Activated CD4-positive, alpha-beta T cell treated with anti-CD3 and anti-CD28 coated beads for 24 hours (primary cell): ENCODE measurements around the gene CHRDL2.

Source experiments
- DNase-seq, 2 donors: peaks; one replicate each; pipeline ENCODE4 v3.0.0-alpha.2; 2020; ENCODE audit warnings: low read depth in 2 of 2

The CHRDL2 gene

GRCh38 chr11:74710281-74710938 lies 20.8 kb downstream of the CHRDL2 start:
- DNase-seq, result no peak

DNA sequence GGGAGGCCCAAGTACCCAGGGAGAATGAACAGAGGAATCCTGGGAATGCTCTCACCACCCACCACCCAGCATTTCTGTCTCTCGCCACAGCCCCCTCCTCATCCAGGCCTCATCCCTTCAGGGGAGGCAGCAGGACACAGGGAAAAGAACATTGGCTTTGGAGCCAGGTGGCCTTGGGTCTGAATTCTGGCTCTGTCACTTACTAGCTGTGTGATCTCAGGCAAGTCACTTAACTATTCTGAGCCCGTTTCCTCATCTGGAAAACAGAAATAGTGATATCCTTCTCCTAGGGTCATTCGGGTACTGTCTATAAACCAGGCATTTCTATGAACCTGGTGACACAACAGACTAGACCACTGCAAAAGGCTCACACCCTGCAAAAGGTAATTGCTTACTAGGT lies 22.1 kb downstream of the CHRDL2 start:
- no peak for DNase-seq

DNA sequence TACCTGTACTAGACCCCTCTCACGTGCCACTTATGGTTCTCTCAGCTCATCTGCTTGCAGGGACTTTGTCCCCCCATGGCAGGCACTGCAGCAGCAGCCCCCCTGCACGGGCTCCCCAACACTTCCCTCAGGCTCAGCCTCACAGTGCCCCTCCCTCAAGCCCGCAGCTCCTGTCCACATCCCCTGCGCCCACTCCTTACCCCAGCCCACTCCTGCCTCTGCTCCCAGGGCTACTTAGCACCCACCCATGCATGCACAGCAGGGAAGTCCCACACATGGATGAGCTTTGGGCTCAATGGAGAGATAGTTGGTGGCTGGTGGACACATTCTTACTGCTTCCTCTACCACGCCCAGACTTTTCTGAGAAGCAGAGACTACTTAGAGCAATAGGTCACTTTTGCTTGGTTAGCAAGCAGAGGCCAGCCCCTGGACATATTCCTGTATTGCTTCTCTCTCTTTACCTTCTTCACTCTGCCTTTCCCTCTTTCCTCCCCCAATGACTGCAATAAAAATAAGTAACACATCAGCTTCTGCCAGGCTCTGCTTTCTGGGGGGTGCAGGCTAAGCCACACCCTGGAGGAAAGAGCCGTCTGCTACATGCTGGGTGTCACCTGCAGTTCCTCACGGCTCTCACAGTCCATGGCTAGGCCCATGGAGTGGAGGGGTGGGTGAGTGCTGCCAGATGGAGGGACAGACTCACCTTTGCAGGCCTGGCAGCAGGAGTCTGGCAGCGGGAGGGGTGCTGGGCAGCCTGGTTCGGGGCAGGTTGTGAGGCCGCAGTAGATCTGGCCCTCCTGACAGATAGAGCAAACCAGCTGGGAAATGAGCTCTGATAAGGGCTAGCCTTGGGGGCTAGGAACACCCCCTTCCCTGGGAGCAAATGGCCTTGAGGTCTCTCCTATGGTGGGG lies 23.4 kb downstream of the CHRDL2 start:
- no peak for DNase-seq

GRCh38 chr11:74707182-74707581 lies 24.0 kb downstream of the CHRDL2 start:
- DNase-seq, result no peak

GRCh38 chr11:74703211-74703610 lies 28.0 kb downstream of the CHRDL2 start:
- DNase-seq, result no peak

DNA sequence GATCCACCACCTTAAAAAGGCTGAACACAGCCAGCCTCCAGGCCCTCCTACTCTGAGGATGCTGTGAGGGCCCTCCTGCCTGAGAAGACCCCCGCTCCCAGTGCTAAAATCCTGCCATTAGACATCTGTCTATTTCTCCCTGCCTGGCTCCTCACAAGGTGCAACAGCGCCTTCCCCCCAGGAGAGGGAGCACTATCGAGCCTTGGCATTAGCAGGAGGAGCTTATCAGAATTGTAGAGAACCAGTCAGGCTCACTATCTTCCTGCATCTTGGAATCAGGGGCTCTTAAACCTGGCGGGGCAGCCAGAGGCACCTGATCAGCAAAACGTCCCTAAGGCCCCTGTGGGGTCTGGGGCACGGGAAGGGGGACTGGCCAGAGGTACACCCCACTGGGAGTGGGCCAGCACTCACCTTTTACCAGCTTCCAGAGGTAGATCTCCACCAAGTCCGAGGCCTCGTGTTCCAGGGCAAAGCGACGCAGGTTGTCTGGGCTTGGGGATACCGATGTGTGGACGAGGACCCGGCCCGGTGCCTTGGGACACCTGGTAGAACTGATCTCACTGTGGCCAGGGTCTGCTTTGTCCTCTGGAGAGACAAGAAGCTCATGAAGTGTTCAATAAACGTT lies 28.7 kb downstream of the CHRDL2 start:
- DNase-seq, result peak; percentile 31 to 39

DNA sequence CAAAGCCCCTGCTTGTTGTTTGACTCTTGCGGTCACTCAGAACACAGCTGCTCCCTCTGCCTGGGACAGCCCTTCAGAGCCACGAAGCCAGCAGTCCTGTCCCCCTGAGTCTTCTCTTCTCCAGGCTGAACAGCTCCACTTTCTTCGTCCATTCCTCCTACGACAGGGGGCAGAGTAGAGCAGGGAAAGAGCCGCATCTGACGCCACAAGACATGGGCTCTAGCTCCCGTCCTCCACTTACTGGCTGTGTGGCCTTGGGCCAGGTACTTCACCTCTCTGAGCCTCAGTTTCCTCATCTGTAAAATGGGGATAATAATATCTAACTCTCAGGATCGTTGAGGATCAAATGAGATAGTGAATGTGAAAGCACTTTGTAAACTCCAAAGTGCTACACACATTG lies 29.9 kb downstream of the CHRDL2 start:
- DNase-seq, result no peak

DNA sequence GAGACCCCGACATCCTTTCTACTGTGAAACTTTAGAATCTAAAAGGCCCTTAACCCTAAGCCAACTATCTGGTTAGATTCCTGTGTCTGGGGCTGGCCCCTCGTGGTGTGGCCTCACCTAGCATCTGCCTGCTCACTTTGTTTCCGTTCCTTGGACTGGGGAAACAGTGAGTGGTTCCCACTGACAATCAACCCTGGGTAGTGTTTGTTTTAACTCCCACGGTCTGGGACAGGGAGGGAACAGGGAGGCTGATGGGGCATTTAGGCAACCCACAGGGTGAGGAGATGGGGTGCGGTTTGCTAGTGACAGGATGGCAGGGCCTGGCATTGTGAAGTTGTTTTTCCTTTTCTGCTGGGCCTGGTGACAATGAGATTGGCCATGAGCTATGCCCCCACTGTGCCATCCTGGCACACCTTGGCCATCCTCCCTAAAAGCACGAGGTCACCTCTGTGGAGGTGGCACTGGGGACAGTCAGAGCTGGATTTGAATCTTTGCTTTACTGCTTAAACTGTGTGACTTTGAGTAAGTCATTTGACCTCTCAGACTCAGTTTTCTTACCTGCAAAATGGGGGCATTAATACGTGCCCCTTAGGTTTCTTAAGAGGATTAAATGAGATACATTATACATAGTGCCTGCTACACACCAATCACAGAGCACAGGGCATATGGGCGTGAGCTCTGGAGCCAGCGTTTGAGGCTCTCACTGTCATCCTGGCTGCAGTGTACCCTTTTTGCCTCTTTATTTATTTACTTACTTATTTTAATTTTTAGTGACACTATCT lies 31.4 kb downstream of the CHRDL2 start:
- DNase-seq, result no peak

- no peak for DNase-seq
Measured at GRCh38 chr11:74697722-74698121, 33.5 kb downstream of the CHRDL2 start.

- DNase-seq, result no peak
Measured at GRCh38 chr11:74696939-74697675, 34.1 kb downstream of the CHRDL2 start.

DNA sequence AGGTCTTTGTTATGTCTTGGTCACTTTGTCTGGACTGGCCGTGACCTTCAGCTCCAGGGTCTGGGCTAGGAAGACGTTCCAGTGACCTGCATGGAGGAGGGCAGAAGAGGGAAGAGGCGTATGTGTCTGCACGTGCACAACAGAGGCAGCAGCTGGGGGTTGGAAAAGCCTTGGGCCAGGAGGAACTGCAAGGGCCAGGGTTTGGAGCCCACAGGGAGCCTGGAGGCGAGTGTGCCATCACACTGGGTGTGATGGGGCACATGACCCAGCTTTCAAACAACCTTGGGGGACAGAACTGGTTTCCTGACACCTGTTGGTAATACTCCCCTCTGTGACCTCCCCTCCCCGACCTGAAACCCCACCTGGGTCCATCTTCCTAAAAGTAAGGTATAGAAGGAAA lies 34.7 kb downstream of the CHRDL2 start:
- no peak for DNase-seq

- DNase-seq, result no peak
Measured at GRCh38 chr11:74695705-74696280, 35.4 kb downstream of the CHRDL2 start.

GRCh38 chr11:74694136-74694930 lies 36.9 kb downstream of the CHRDL2 start:
- DNase-seq, result no peak

GRCh38 chr11:74693531-74693930 lies 37.7 kb downstream of the CHRDL2 start:
- DNase-seq, result no peak

- no peak for DNase-seq
Measured at GRCh38 chr11:74691755-74692154, 39.5 kb downstream of the CHRDL2 start.

DNA sequence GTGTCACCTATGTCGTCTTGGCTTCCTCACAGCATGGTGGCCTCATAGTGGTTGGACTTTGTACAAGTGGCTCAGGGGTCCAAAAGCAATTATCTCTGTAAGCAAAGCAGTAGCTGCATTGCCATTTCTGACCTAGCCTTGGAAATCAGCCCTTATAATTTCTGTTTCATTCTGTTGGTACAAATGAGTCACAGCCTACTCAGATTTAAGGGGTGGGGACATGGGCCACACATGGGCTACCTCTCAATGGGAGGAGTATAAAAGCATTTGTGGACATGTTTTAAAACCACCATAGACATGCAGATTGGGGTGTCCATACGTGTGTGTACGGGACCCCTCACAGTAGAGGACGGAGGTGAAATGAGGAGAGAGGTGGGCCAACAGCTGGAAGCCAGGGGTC lies 41.6 kb downstream of the CHRDL2 start:
- no peak for DNase-seq

DNA sequence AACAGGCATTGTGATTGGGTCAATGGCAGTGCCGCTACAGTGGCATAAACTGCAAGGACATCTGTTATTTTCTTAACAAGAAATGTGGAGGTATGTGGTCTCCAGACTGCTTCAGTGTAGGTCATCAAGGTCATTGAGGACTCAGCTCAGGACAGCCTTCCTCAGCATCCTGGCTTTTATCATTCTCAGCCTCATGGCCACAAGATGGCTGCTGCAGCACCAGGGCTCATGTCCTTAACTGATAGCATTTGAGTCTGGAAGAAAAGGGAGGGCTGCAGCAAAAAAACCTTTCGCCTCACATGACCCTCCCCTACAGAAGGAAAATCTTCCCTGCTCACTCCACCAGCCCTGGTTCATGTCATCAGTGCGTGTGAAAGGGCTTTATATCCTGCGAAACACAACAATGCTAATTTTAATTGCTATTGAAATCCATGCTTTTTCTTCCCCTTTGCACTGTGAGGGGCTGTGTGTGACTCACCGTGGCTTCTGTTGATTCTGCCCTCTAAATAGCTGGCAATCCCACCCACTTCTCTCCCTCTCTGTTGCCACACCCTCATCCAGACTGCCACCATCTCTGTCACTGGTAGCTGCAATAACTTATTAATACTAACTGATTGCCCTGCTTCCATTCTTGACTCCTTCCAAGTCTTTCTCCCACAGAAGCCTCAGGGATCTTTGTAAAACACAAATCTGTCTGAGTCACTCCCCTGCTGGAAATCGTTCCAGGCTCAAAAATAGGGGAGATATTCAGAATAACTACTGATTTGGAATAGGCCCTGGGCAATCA lies 43.8 kb downstream of the CHRDL2 start:
- DNase-seq, result no peak

- DNase-seq, result no peak
Measured at GRCh38 chr11:74686792-74687191, 44.4 kb downstream of the CHRDL2 start.

DNA sequence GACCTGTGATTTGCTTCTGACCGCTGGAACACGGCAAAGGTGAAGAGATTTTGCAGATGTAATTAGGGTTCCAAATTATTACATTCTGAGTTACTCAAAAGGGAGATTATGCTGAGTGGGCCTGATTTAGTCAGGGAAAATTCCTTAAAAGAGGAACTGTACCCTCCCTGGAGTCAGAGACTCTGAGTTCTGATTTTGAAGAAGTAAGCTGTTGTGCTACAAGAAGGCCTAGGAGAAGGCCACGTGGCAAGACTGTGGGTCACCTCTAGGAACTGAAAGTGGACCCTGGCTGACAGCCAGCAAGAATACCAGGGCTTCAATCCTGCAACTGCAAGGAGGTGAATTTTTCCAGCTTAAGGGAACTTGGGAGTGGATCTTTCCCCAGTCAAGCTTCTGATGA lies 45.3 kb downstream of the CHRDL2 start:
- DNase-seq, result no peak
